Panc1 (cell line): ENCODE results near the gene TNS4. TPM values are rescaled to one million over a fixed set of nuclear protein-coding genes. Genes with fewer than 3 reads are reported as not detected.

Experiments used
- ATAC-seq: fragments of 200-7000 bp; cut with Tn5 transposase; 2 replicates; pipeline ENCODE4 v1.9.1; 2020; ENCODE audit warnings: mild to moderate bottlenecking, moderate library complexity
- BruUV-seq: library from RNA; stranded (reverse); fragments of 400-500 nt; replicated peaks from 2 replicates; lab custom pipeline; 2021; lab: Mats Ljungman, UMichigan
- CTCF ChIA-PET: fragments of 300-600 bp; sonication (Branson Sonifier 250); formaldehyde crosslinking; loops from one replicate; lab custom pipeline; 2022; ENCODE audit warnings: antibody characterized with exemption; lab: Charles Lee
- POLR2A ChIA-PET: fragments of 300-600 bp; sonication (Branson Sonifier 250); formaldehyde crosslinking; loops from one replicate; lab custom pipeline; 2022; ENCODE audit warnings: antibody characterized with exemption; lab: Charles Lee
- DNase-seq: peaks from one replicate; pipeline ENCODE4 v3.0.0-alpha.2; 2010; ENCODE audit warnings: low read depth, low spot score
- H3K27ac ChIP-seq: 2 replicates; pipeline ENCODE4 v1.5.1; 2011; ENCODE audit warnings: mild to moderate bottlenecking, low read length, inconsistent platforms
- H3K27me3 ChIP-seq: fragments of 200-500 bp; sonication (Bioruptor generic); 2 replicates; pipeline ENCODE4 v1.6.0; 2014; ENCODE audit warnings: low read length, inconsistent platforms; ENCODE audit not compliant: control insufficient read depth, insufficient read depth
- H3K36me3 ChIP-seq: fragments of 200-500 bp; sonication (Bioruptor generic); 2 replicates; pipeline ENCODE4 v1.5.1; 2014; ENCODE audit warnings: inconsistent platforms, mild to moderate bottlenecking, low read length, moderate library complexity; ENCODE audit not compliant: control insufficient read depth, insufficient read depth
- H3K4me1 ChIP-seq: 2 replicates; pipeline ENCODE4 v1.5.1; 2011; ENCODE audit warnings: inconsistent platforms, mild to moderate bottlenecking, low read length, moderate library complexity; ENCODE audit not compliant: control insufficient read depth, insufficient read depth
- H3K4me3 ChIP-seq, 2 experiments: 2 replicates each; pipeline ENCODE4 v1.5.1; 2011 to 2012; ENCODE audit warnings: low read depth in 2 of 2, low read length in 2 of 2, mild to moderate bottlenecking in 2 of 2, inconsistent platforms in 1 of 2, moderate library complexity in 1 of 2
- H3K9me3 ChIP-seq: fragments of 200-500 bp; sonication (Bioruptor generic); 2 replicates; pipeline ENCODE4 v1.5.1; 2014; ENCODE audit warnings: low read depth, mild to moderate bottlenecking, inconsistent platforms, low read length, moderate library complexity; ENCODE audit not compliant: control insufficient read depth, insufficient read depth
- CTCF ChIP-seq: fragments of 450-650 bp; IDR thresholded peaks from 2 replicates; pipeline ENCODE4 v1.5.1; 2017; ENCODE audit warnings: mild to moderate bottlenecking
- POLR2AphosphoS5 ChIP-seq: IDR thresholded peaks from 2 replicates; pipeline ENCODE4 v1.6.1; 2012; ENCODE audit warnings: mild to moderate bottlenecking, low read depth, low read length, moderate library complexity
- REST ChIP-seq, 2 experiments: IDR thresholded peaks; 2 replicates each; pipeline ENCODE4 v1.6.1; 2011 to 2012; ENCODE audit warnings: low read depth in 2 of 2, control low read depth in 1 of 2, low read length in 1 of 2, mild to moderate bottlenecking in 1 of 2, moderate library complexity in 1 of 2; ENCODE audit not compliant: insufficient read depth in 1 of 2
- SIN3A ChIP-seq: IDR thresholded peaks from 2 replicates; pipeline ENCODE4 v1.6.1; 2012; ENCODE audit warnings: low read depth, mild to moderate bottlenecking, low read length, moderate library complexity, borderline replicate concordance; ENCODE audit not compliant: insufficient read depth
- TCF7L2 ChIP-seq: IDR thresholded peaks from 2 replicates; pipeline ENCODE4 v1.6.1; 2011; ENCODE audit warnings: mild to moderate bottlenecking, low read depth, low read length, inconsistent platforms
- in situ Hi-C: cut with HindIII; loops from 2 replicates; pipeline ENCODE4 v1.10.0; 2016; ENCODE audit warnings: low sequenced_read_pairs, low pct_unique_long_range_greater_than_20kb
- intact Hi-C: fragments of 100-400 bp; cut with micrococcal nuclease; formaldehyde crosslinking; loops from one replicate; pipeline ENCODE4 v1.10.0; 2022; ENCODE audit not compliant: unreplicated experiment
- total RNA-seq: library from RNA; stranded (reverse); gene quantifications from one replicate; pipeline ENCODE4 v1.2.1, GENCODE V29; 2021; ENCODE audit not compliant: unreplicated experiment

Gene TNS4
- total RNA-seq, 1 experiment from 2014 or later, result not detected

GRCh38 chr17:40548982-40549685, 47.7 kb upstream of the TNS4 start:
- H3K4me3 ChIP-seq, result no peak overlapping the region
- POLR2A ChIA-PET, result no interaction called here
- no peaks in the 10 kb centered on the region for H3K9me3 ChIP-seq
- no peaks in the 10 kb centered on the region for H3K27me3 ChIP-seq
- peaks cover 12% of the 10 kb centered on the region for H3K4me1 ChIP-seq
- CTCF ChIA-PET, result interaction anchor here (0.6 to 1.3 kb wide), 4 partner anchors 11 to 72 kb away, joined by 3 to 4 read pairs (median 4); no protein-coding TSS in a partner anchor
- TF ChIP-seq POLR2AphosphoS5, result peak; percentile 27; the same call in 1 of the 2 replicates
- TF ChIP-seq SIN3A, result no peak
- in situ Hi-C loops, result no loop called here
- no TSS peak for BruUV-seq
- peak; percentile 51 for DNase-seq
- intact Hi-C loops, result no loop called here
- ATAC-seq, result peak; percentile 62
- peak overlapping the region; percentile 55; the same call in 1 of the 2 replicates for H3K27ac ChIP-seq
- no peaks in the 10 kb centered on the region for H3K36me3 ChIP-seq

- in situ Hi-C loops, result no loop called here
- TF ChIP-seq POLR2AphosphoS5 (no peak), REST (IDR thresholded peaks at IDR 0.05; ENCODE audit: insufficient read depth in 1 of 2, low read depth in 2 of 2, low read length in 1 of 2) (no peak), TCF7L2 (no peak), CTCF (no peak), SIN3A (no peak)
- intact Hi-C loops, result no loop called here
- ChIA-PET CTCF (interaction anchor here (1.0 to 1.3 kb wide), 2 partner anchors 16 to 73 kb away, joined by 3 to 4 read pairs; no protein-coding TSS in a partner anchor), POLR2A (no interaction called here)
- no peak for ATAC-seq
- no peak overlapping the region for H3K4me3 ChIP-seq
- BruUV-seq, result no TSS peak
- H3K36me3 ChIP-seq, result no peaks in the 10 kb centered on the region
- H3K4me1 ChIP-seq, result peaks cover 12% of the 10 kb centered on the region
- H3K27ac ChIP-seq, result peak overlapping the region; percentile 55; the same call in 1 of the 2 replicates
- no peaks in the 10 kb centered on the region for H3K9me3 ChIP-seq
- no peak for DNase-seq
- H3K27me3 ChIP-seq, result no peaks in the 10 kb centered on the region
Measured at GRCh38 chr17:40548491-40548981, 47.1 kb upstream of the TNS4 start.
